RCC 7860 (cell line): ENCODE measurements around the gene CENPX.
A peak's percentile ranks its signal among the peaks of the same experiment; 100 is the strongest.
"Not testable (repeated sequence)": the region's sequence is repeated elsewhere in the genome, so short reads cannot be mapped to it uniquely, and the experiment has no call there.

ENCODE experiments used
- DNase-seq: peaks from one replicate; pipeline ENCODE4 v3.0.0-alpha.2; 2015; ENCODE audit warnings: low spot score
- FAIRE-seq: peaks from 2 replicates; lab custom pipeline; 2012; peaks lifted over from hg19 to GRCh38; lab: Jason Lieb, UNC

CENPX gene

GRCh38 chr17:81984773-81985410, 37.8 kb downstream of the CENPX start:
- FAIRE-seq (no peak), DNase-seq (no peak)

- no peak for DNase-seq
- FAIRE-seq, result no peak
These were observed 38.9 kb downstream of the CENPX start for GRCh38 chr17:81983639-81984373.

GRCh38 chr17:81983011-81983638, 39.6 kb downstream of the CENPX start:
- FAIRE-seq (no peak), DNase-seq (no peak)

GRCh38 chr17:81981511-81981910, 41.2 kb downstream of the CENPX start:
- peak; percentile 42 for DNase-seq
- not testable (repeated sequence) for FAIRE-seq

- no peak for FAIRE-seq
- peak; percentile 18 for DNase-seq
These were observed 41.9 kb downstream of the CENPX start for GRCh38 chr17:81980707-81981343.

- FAIRE-seq, result no peak
- no peak for DNase-seq
These were observed 42.6 kb downstream of the CENPX start for GRCh38 chr17:81980122-81980521.

GRCh38 chr17:81978524-81979298, 44.0 kb downstream of the CENPX start:
- DNase-seq, result no peak
- no peak for FAIRE-seq

GRCh38 chr17:81977211-81977808, 45.4 kb downstream of the CENPX start, which contains the start of gene ASPSCR1:
ASPSCR1 (plus strand) TSS chr17:81977629; CDS start chr17:81977647, 18 bp downstream.
- no peak for FAIRE-seq
- peak; percentile 74 for DNase-seq

- DNase-seq (peak; percentile 44), FAIRE-seq (no peak)
These were observed 46.1 kb downstream of the CENPX start for GRCh38 chr17:81976332-81977210.

GRCh38 chr17:81973432-81973831, 49.2 kb downstream of the CENPX start:
- no peak for FAIRE-seq
- no peak for DNase-seq

- DNase-seq, result no peak
- FAIRE-seq, result no peak
These were observed 53.5 kb downstream of the CENPX start for GRCh38 chr17:81968850-81969812.
